ENCODE measurements around the gene VANGL2. TPM values are rescaled to one million over a fixed set of nuclear protein-coding genes. Genes with fewer than 3 reads are reported as not detected.

VANGL2 gene
- polyA plus RNA-seq, 4 donors = 32.8 to 40.0 (median 35.9) TPM

DNA sequence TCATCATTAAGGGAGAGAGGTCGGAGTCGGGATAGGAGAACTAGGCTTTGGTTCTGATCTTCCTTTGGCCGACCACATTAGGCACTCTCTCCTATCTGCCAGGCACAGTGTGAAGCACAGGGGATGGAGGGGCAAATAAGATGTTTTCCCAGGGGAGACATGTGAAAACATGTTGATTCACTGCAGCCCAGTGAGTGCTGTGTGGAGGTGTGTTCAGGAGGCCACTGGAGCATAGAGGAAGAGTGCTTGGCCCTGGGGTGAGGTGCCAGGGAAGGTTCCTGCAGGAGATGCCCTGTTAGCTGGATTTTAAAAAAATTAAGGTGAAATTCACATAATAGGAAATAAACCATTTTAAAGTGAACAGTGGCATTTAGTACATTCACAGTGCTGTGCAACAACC, 3.7 kb downstream of the VANGL2 start:
- no peak for DNase-seq (ENCODE audit: low read depth in 4 of 4, low spot score in 3 of 4)

DNA sequence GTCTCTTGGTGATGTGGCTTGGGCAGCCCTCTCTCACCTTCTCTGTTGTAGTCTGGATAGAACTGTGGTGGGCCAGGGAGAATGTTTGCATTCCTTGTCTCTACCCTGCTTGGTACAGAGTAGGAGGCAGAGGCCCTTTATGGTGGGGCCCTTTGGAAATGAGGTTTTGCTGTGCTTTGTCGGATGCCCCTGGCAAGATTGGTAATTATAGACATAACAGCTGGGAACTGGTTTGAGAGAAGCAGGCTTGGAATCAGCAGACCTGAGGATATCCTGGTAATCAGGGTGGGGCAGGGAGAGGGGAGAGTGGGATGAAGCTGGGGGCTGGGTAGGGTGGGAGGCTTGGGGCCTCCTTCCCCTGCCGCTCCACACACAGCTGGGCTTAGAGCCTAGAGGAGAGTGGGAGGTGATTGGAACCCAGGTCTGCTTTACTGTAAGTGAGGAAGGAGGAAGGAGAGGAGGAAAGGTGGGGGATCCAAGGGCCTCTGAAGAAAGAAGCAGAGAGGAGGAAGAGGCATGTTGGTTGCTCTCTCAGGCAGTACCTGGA, 5.0 kb downstream of the VANGL2 start:
- no peak for DNase-seq (ENCODE audit: low read depth in 4 of 4, low spot score in 3 of 4)

DNA sequence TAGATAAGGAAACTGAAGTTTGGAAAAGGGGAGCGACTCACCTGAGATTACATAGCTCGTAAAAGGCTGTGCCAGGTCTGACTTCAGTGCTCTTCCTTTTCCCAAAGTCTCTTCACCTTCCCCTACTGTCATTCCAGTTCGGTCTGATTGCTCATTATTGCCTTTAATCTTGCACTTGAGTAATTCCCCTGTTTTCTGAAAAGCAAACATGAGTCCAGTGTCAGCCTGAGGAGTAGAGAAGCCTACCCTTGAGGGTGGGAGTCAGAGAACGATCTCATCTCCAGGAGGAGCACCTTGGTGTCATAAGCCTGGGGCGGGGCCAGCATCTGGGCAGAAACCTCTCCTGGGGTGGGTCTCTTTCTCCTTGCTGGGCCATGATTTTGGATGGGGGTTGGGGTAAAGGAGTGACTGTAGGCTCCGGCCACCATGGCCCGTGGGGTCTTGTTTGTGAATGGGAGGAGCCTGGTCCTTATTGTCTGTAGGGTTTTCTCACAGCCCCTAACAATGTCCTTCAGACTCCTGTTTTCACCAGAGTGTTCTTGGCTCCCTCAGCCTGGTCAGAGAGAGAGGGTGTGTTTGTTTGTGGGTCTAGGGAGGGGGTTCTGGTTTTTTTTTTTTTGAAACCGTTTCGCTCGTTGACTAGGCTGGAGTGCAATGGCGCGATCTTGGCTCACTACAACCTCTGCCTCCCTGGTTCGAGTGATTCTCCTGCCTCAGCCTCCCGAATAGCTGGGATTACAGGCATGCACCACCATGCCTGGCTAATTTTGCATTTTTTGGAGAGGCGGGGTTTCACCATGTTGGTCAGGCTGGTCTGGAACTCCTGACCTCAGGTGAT, 6.0 kb downstream of the VANGL2 start:
- no peak for DNase-seq (ENCODE audit: low read depth in 4 of 4, low spot score in 3 of 4)

DNA sequence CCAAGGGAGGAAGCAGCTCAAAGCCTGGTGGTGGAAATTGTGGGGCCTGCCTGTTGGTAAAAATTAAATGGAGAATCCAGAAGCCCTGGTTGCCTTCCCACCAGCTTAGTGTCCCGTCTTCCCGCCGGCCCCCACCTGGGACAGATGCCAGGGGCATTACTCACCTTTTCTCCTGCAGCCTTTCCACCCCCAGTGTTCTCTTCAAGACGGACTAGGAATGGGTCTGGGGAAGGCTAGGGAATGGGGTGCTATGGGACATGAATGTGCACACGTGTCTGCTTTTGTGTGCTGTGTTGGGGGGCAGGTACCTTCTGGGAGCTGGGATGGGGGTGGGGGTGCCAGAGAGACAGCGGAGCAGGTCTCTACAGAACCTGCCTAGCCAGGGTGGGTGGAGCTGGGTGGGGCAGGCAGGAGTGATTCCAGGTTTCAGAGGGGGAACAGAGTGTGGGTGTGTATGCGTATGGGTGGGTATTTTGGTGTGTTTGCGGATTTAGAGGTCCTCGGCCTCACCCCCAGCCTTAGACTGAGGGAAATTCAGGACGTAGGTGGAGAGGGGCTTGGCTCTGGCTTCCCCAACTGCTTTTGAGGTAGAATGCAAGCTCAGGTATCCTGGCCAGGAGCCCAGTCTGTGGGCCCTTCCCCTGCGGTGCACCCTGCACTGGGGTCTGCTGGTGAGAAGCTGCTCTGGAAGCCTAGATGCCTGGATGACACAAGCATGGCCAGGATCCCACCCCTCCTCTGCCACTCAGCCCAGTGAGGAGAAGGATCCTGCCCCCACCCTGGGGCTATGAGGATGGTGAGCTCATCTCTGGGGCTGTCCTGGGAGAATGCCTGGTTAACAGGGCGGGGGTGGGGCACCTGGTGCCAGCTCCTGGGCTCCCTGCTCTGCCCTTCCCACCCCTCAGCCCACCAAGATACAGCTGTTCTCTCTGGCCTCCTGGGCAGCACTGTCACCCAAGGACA, 7.8 kb downstream of the VANGL2 start:
- no peak for DNase-seq (ENCODE audit: low read depth in 4 of 4, low spot score in 3 of 4)

DNA sequence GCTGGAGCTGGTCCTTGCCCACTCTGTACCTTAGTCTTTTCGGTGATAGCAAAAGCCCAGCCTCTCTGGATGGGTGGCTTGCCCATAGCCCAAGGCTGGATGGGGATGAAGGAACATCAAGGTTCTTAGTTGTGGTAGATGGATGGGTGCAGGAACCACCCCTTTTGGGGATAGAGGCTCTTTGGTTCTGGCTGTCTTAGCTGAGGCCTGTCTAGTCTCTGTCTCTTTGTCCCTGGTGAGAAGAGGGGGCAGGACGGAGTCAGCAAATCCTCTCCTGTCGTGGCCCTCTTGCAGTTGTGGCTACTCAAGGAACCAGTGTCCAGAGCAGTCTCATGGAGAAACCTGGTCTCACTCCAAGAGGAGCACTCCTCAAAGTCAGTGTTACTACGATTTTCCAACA, 8.5 kb downstream of the VANGL2 start:
- DNase-seq (ENCODE audit: low read depth in 4 of 4, low spot score in 3 of 4) = no peak

DNA sequence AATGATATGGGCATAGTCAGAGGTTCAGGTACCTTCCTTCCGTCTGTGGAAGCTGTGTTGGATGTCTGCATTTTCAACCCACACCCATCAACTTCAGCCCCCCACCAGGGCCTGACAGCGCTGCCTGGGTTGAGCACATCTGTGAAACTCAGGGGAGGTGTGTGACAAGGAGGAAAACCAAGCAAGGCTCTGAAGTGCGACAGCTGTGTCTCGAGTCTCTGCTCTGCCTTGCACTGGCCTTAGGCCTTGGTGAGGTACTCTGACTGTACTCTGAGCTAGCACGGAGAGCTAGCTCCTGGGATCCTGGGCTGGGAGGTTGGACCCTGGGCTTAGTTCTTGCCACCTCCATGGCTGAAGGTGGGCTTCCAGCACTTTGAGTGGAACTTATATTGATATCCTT, 9.1 kb downstream of the VANGL2 start:
- no peak for DNase-seq (ENCODE audit: low read depth in 4 of 4, low spot score in 3 of 4)

DNA sequence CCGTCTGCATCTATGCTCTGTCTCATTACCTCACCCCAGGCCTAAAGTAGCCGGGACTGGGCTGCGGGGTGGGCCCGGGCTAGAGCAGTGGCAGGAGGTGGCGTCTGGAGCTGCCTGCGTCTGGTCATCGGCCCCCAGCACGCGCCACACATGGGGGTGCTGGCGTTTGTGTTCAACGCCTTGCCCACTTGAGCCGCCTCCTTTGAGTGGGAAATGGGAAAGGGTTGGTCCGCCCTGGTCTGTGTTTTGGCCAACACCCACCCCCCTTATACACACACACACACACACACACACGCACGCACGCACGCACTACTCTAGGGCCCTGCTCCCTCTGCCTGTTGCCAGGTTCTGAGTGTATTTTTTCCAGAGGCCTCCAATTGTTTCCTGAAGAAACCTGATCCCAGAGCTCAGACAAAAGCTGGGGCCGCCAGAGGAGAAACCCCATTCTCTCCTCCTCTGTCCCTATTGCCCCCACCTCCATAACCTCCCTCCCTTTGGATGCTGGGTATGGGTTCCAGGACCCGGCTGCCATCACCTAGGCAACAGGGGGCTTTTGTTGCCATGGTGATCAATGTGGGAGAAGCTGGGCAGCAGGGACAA, 10.1 kb downstream of the VANGL2 start:
- DNase-seq (ENCODE audit: low read depth in 4 of 4, low spot score in 3 of 4) = no peak

DNA sequence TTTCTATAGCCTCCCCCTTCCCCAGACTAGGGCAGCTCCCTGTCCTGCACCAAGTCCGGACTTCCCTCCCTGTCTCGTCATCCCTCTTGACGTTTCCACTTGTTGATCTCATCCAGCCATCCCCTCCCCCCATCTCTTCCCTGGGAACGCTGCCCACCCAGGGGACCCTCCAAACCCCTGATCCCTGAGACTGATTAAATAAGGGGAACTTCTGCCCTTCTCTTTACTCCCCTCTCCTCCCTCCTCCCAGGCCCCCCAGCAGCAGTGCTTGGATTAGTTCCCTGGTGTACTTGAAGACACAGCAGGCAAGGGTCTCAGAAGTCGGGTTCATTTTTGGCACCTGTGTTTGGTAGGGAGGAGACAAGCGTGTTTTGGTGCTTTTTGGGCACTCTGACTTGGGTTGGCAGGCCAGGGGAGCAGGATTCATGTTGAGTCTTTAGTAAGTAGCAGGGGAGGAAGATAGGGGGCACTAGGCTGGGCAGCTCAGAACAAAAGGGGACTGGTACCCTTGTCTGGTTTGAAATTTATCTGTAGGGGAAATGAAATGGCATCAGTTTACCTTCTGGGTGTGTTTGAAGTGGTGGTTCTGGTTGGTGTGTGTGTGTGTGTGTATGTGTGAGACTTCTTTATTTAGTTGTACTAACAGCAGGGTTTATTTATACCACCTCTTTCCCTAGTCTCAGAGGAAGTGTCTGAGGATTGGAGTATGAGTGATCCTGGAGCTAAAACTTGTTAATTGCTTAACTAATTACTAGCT, 11.1 kb downstream of the VANGL2 start:
- no peak for DNase-seq (ENCODE audit: low read depth in 4 of 4, low spot score in 3 of 4)

DNA sequence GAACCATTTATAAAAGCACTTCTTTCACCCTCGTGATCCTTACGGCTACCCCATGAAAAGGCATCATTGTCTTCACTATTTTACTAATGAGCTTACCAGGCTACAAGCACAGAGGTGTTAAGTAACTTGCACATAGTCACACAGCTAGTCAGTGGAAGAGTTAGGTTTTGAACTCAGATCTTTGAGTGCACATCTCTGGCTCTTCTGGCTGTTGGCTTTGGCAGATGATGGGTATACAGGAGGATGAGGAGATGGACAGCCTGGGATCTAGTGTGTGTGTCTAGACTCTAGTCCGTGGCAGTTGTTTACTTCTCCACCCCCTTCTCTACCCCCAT, 11.6 kb downstream of the VANGL2 start:
- DNase-seq (ENCODE audit: low read depth in 4 of 4, low spot score in 3 of 4) = no peak

DNA sequence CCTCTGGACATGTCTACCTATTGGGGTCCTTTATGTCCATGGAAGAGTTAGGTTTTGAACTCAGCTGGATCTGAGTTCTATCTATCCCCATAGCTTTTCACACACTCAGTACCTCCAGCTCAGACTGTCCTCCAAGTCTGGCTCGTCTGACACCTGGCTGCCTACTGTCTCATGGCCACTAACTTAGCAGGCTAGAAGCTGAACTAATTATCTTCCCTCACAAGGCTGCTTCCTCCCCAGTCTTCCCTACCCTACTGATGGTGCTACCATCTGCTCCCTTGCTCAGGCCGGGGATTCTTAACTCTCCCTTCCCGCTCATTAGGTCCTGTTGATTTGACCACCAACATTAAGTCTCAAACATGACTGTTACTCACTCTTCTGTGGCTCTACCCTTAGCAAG, 13.4 kb downstream of the VANGL2 start:
- DNase-seq (ENCODE audit: low read depth in 4 of 4, low spot score in 3 of 4) = no peak

DNA sequence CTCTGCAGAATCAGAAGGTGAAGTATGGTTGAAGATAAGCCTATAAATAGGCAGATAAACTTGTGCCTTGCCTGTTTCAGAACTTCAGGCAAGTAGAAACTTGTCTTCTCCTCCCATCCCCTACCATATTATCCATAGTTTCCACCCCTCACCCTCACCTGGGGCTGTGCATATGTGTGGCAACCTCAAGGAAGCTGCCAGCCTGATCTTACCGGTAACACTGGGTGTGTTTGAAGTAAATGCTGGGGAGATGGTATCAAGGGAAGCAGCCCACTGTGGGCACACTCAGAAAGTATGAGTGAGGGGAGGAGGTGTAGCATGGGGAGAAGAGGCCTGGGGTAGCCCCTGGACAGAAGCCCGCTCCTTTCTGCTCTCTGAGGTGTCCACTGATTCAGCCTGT, 14.5 kb downstream of the VANGL2 start:
- DNase-seq (ENCODE audit: low read depth in 4 of 4, low spot score in 3 of 4) = no peak

DNA sequence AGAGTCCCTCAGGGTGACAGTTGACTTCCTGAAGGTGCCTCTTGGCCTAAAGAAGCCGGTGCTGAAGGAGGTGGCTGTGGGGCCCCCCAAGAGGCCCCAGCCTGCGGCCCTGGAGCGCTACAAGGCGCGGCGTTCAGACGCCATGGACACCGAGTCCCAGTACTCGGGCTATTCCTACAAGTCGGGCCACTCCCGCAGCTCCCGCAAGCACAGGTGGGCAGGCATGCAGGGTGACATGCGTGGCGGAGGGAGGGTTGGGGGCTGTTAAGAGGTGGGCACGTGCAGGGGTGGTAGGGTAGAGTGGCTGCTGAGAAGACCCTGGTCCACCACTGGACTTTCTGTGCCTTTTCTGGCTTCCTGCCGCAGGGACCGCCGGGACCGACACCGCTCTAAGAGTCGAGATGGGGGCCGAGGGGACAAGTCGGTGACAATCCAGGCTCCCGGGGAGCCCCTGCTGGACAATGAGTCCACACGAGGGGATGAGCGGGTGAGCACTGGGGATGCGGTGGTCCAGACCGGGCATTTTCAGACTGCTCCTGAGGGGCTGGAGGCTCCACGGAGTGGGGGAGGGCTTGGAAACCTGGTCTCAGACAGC, 15.4 kb downstream of the VANGL2 start:
- no peak for DNase-seq (ENCODE audit: low read depth in 4 of 4, low spot score in 3 of 4)

DNA sequence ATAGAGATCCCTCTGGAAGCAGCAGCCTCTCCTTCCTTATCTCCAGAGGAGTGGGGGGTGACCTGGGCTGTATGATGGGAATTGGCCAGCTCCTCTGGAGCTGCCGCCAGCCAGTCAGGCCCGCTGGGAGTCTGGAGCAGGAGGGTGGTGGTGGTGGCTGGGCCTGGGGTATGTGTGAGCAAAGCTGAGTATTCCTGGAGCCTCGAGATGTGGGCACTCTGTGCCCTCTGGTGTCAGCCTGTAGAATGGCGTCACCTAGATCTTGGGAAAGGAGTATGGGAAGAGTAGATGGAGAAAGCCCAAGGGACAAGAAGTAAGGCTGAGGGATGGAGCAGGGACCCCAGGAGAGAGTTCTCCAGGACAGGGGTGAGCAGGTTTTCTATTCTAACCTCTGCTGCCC, 16.0 kb downstream of the VANGL2 start:
- DNase-seq (ENCODE audit: low read depth in 4 of 4, low spot score in 3 of 4) = no peak

DNA sequence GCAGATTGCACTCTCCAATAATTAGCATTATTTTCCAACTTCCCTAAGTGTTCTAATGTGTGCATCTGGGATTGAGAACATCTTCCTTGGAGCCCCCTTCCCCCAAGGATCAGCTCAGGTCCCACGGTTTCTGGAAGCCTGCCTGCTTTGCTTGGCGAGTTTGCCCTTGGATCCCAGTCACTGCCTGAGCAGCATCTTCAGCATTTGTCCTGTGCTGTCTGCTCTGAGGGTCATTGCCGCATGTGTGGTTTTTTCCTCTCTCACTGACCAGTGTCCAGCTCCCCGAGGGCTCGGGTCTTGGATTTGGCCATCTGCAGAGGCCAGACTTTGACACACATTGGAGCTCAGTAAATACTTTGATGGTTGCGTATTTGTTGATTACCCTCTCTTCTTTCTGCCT, 18.1 kb downstream of the VANGL2 start:
- DNase-seq (ENCODE audit: low read depth in 4 of 4, low spot score in 3 of 4) = no peak

DNA sequence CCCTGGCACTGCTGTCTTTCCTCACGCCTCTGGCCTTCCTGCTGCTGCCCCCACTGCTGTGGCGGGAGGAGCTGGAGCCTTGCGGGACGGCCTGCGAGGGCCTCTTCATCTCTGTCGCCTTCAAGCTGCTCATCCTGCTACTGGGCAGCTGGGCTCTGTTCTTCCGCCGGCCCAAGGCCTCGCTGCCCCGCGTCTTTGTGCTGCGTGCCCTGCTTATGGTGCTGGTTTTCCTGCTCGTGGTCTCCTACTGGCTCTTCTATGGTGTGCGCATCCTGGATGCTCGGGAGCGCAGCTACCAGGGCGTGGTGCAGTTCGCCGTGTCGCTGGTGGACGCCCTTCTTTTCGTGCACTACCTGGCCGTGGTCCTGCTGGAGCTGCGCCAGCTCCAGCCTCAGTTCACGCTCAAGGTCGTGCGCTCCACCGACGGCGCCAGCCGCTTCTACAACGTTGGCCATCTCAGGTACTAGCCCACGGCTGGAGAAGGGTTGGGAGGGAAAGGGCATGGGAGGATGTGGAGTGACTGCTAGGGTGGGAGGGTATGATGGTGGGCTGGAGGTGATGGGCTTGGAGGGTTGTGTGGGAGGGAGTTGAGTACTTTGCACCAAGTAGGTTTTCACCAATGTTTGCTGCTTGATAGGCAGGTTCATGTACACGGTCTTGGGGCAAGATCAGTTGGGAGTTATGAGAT, 18.9 kb downstream of the VANGL2 start:
- DNase-seq (ENCODE audit: low read depth in 4 of 4, low spot score in 3 of 4) = no peak

DNA sequence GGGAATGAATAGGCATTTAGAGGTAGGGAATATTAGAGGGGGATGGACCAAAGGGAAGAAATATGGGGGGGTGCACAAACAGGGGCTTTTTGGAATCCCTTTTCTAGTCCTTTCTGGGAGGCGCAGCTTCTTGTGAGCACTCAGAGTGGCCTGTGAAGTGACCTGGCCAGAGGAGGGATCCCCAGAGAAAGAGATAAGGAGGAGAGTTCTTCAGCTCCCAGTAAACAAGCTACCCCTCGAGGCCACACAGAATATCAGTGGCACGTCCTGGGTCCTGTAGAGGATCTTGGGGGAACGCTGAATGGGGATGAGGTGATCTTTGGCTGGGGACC, 19.4 kb downstream of the VANGL2 start:
- DNase-seq (ENCODE audit: low read depth in 4 of 4, low spot score in 3 of 4) = no peak

DNA sequence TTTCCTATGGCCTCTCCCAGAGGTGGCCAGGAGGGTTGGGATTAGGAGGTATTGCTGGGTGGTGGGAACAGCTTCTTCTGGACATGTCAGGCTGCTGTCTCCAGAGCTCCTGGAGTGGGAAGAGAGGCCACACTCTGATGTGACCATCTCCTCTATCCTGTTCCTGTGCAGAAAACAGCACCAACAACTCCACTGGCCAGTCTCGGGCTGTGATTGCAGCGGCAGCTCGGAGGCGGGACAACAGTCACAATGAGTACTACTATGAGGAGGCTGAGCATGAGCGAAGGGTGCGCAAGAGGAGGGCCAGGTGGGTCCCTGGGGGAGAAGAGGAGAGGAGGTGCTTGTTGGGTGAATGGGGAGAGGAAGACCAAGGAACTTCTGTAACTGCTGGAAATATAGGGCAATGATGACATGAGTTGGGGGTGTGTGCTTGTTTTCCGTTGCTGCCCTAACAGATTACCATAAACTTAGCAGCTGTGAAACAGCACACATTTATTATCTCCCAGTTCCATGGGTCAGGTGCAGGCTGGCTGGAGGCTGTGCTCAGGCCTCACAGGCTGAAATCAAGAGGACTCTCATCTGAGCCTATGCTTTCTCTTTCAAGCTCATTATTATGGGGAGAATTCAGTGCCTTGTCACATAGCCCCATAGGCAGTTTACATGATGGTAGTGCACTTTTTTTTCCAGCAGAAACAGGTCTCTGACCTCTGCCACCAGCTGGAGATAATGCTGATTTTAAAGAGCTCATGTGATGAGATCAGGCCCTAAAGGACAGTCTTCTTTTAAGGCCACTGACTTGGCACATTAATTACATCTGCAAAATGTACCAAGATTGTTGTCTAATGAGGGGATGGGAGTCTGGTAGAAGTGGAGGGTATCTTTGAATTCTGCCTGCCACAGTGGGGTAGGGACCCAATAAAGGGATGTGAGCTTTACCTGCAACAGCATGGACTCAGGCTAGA, 20.8 kb downstream of the VANGL2 start:
- DNase-seq (ENCODE audit: low read depth in 4 of 4, low spot score in 3 of 4) = no peak

DNA sequence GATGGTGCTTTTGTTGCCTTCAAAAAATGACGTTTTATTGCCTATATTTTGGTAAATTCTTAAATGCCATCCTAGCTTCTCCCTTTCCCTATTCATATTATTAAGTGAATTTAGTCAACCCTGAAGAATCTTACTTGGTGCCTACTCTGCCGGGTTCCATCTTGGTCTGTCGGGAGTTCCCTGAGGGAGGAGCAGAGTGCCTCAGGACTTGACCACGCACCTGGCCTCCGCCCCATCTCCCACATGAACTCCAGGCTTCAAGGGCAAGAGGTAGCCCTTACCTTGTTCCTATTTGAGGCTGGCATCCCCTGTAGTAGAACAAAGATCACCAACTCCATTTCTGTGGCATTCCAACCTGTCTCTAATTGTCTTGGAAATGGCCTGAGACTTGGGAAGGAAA, 21.5 kb downstream of the VANGL2 start:
- DNase-seq (ENCODE audit: low read depth in 4 of 4, low spot score in 3 of 4) = no peak
